ENCODE data around the gene CDHR3. TPM values are rescaled to one million over a fixed set of nuclear protein-coding genes. Genes with fewer than 3 reads are reported as not detected.

The CDHR3 gene
- total RNA-seq, 4 donors from 2014 or later = 4.3 to 29.5 (median 27.0) TPM

DNA sequence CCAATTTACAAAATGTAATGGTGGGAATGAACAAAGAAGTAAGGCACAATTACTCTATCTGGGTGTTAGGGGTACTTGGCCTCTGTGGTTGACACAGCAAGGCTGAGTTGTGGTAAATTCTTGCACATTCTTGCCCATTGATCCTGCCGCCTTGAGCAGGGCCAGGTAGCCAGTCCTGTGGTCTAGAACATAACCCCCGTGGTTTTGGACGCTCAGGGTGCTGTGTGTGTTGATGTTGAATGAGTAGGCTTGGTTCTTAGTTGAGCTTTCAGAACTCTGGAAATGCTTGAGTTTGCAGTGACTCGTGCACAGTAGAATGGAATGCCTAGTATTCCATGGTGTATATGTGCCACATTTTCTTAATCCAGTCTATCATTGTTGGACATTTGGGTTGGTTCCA lies 42.3 kb upstream of the CDHR3 start:
- ATAC-seq = no peak
- WGBS, 2 donors (ENCODE audit: low coverage in 1 of 2) = no CpG with 5 or more reads among the region's 4 CpGs
- H3K27me3 ChIP-seq = no peaks in the 10 kb centered on the region
- no peaks in the 10 kb centered on the region for H3K4me1 ChIP-seq
- TF ChIP-seq POLR2A (IDR thresholded peaks at IDR 0.05) = no peak
- no peak for TF ChIP-seq POLR2AphosphoS5 (IDR thresholded peaks at IDR 0.05)
- TF ChIP-seq, protein P1, sequence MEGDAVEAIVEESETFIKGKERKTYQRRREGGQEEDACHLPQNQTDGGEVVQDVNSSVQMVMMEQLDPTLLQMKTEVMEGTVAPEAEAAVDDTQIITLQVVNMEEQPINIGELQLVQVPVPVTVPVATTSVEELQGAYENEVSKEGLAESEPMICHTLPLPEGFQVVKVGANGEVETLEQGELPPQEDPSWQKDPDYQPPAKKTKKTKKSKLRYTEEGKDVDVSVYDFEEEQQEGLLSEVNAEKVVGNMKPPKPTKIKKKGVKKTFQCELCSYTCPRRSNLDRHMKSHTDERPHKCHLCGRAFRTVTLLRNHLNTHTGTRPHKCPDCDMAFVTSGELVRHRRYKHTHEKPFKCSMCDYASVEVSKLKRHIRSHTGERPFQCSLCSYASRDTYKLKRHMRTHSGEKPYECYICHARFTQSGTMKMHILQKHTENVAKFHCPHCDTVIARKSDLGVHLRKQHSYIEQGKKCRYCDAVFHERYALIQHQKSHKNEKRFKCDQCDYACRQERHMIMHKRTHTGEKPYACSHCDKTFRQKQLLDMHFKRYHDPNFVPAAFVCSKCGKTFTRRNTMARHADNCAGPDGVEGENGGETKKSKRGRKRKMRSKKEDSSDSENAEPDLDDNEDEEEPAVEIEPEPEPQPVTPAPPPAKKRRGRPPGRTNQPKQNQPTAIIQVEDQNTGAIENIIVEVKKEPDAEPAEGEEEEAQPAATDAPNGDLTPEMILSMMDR (IDR thresholded peaks at IDR 0.05) = no peak
- TF ChIP-seq EP300 (IDR thresholded peaks at IDR 0.05) = no peak
- peaks cover 0 to 9% (median 0%) of the 10 kb centered on the region in 3 donors for H3K9me3 ChIP-seq
- no peak overlapping the region for H3K27ac ChIP-seq
- peaks cover 0 to 16% of the 10 kb centered on the region in 2 donors for H3K36me3 ChIP-seq
- H3K4me3 ChIP-seq = no peak overlapping the region

DNA sequence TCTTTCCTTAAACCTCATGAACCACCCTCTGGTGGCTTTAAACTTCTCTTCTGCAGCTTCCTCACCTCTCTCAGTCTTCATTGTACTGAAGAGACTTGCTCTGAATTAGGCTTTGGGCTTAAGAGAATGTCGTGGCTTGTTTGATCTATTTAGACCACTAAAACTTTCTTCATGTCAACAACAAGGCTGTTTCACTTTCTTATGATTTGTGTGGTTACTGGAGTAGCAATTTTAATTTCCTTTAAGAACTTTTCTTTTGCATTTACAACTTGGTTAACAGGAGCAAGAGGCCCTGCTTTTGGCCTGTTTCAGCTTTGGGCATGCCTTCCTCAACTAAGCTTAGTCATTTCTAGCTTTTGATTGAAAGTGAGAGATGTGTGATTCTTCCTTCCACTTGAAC lies 38.1 kb upstream of the CDHR3 start:
- ATAC-seq = no peak
- H3K27me3 ChIP-seq = no peaks in the 10 kb centered on the region
- H3K4me3 ChIP-seq = no peak overlapping the region
- WGBS, 2 donors (ENCODE audit: low coverage in 1 of 2) = 88 to 93% methylated on average over 1 of the region's 1 CpG
- no peaks in the 10 kb centered on the region for H3K4me1 ChIP-seq
- H3K27ac ChIP-seq = no peak overlapping the region
- TF ChIP-seq EP300 (IDR thresholded peaks at IDR 0.05) (no peak), POLR2AphosphoS5 (IDR thresholded peaks at IDR 0.05) (no peak), POLR2A (IDR thresholded peaks at IDR 0.05) (no peak)
- TF ChIP-seq, protein P1 (IDR thresholded peaks at IDR 0.05) = no peak
- H3K9me3 ChIP-seq = peaks cover 0 to 9% (median 0%) of the 10 kb centered on the region in 3 donors
- peaks cover 0 to 16% of the 10 kb centered on the region in 2 donors for H3K36me3 ChIP-seq

DNA sequence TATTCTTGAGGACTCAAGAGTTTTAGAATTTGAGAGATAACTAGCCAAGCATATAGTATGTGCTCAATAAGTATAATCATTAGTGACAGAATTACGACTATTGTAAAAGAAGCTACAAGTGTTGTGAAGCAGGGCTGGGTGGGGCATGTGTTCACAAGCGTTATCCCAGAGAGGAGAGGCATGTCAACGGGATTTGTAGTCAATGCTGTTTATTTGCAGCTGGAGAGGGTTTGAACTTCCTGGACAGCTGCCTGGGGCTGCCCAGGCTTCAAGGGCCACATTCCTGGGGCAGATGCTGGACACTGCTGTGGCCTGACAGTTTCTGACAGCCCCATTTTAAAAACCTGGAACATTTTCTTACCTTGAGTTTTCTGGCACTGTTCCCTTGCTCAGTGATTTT lies 36.9 kb upstream of the CDHR3 start:
- no peak for TF ChIP-seq POLR2A (IDR thresholded peaks at IDR 0.05)
- no peak for TF ChIP-seq POLR2AphosphoS5 (IDR thresholded peaks at IDR 0.05)
- no peak for TF ChIP-seq EP300 (IDR thresholded peaks at IDR 0.05)
- TF ChIP-seq, protein P1 (IDR thresholded peaks at IDR 0.05) = no peak
- Histone ChIP-seq H3K4me1 (no peaks in the 10 kb centered on the region), H3K27ac (no peak overlapping the region), H3K27me3 (no peaks in the 10 kb centered on the region), H3K4me3 (no peak overlapping the region), H3K9me3 (peaks cover 0 to 9% (median 0%) of the 10 kb centered on the region in 3 donors), H3K36me3 (peaks cover 0 to 16% of the 10 kb centered on the region in 2 donors)
- 62 to 71% methylated on average over 3 of the region's 3 CpGs for WGBS, 2 donors (ENCODE audit: low coverage in 1 of 2)
- ATAC-seq = no peak

DNA sequence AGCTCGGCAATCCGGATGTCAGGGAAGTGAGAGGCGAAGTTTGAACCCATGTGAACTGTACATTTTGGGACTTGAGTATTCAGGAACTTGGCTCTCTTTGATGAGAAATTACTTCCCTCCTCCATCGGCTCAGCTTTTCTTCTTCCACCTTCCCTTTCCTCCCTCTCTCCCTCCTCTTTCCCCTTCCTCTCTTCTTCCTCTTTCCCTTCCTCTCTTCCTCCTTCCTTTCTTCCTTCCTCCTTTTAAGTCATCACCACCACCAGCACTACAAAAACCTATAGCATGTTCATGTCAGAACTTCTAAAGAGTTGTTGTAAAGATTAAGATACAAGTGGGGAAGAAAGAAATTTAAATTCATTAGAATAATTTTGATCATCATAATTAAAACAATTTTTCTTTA lies 31.9 kb upstream of the CDHR3 start:
- TF ChIP-seq, protein P1 (IDR thresholded peaks at IDR 0.05) = no peak
- TF ChIP-seq POLR2A (IDR thresholded peaks at IDR 0.05) (no peak), POLR2AphosphoS5 (IDR thresholded peaks at IDR 0.05) (no peak), EP300 (IDR thresholded peaks at IDR 0.05) (no peak)
- Histone ChIP-seq H3K4me3 (no peak overlapping the region), H3K9me3 (no peaks in the 10 kb centered on the region), H3K4me1 (peaks cover 2 to 35% (median 16%) of the 10 kb centered on the region in 3 donors), H3K27ac (no peak overlapping the region), H3K27me3 (no peaks in the 10 kb centered on the region), H3K36me3 (no peaks in the 10 kb centered on the region)
- ATAC-seq = no peak
- WGBS, 2 donors (ENCODE audit: low coverage in 1 of 2) = 67 to 85% methylated on average over 4 of the region's 4 CpGs

DNA sequence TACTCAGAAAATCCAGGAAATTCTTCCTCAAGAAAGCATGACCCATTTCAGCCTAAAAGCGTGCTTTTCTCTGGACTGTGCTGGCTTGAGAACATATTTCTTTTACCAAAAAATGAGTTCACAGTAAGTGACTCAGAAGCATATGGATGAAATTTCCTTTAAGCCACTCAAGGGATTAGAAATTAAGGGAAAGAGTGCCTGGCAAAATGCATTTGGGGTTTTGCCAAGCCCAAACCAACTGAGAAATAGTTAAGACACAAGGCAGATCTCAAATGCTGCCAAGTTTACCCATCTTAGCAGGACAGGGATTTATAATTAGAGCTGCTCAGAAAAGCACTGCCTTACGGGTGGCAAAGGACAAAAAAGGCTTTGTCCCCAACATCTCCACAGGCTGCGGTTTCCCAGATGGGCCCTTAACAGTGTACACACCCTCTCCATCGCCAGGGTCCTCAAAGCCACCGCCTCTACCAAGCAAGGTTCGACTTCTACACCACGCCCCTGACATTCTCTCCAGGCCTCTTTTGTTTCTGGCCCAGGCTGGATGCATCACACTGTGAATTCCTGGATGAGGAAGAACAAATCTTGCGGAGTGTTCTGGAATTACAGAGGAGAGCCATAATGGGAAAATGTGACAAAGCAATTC lies 30.1 kb upstream of the CDHR3 start:
- H3K27me3 ChIP-seq = no peaks in the 10 kb centered on the region
- TF ChIP-seq POLR2A (IDR thresholded peaks at IDR 0.05) (no peak), POLR2AphosphoS5 (IDR thresholded peaks at IDR 0.05) (peak; percentile 66), EP300 (IDR thresholded peaks at IDR 0.05) (no peak)
- TF ChIP-seq, protein P1 (IDR thresholded peaks at IDR 0.05) = peak in 1 of 4 experiments; percentile 14
- 8 to 12% methylated on average over 3 to 8 of the region's 8 CpGs for WGBS, 2 donors (ENCODE audit: low coverage in 1 of 2)
- peak overlapping the region; percentile 60 to 79 (median 79) for H3K27ac ChIP-seq
- peak; percentile 74 for ATAC-seq
- H3K4me1 ChIP-seq = peaks cover 2 to 35% (median 16%) of the 10 kb centered on the region in 3 donors
- H3K36me3 ChIP-seq = no peaks in the 10 kb centered on the region
- H3K9me3 ChIP-seq = no peaks in the 10 kb centered on the region
- H3K4me3 ChIP-seq = no peak overlapping the region

Data from gastroesophageal sphincter (tissue), 4 donors.